Neural cell (in vitro differentiated cells): Measurements from ENCODE around the gene SKI. TPM values are rescaled to one million over a fixed set of nuclear protein-coding genes. Genes with fewer than 3 reads are reported as not detected.

Experiments
- H2AFZ ChIP-seq: fragments of 200-600, 300-800 bp; sonication (generic), shearing (Covaris generic); 2 replicates; pipeline ENCODE4 v1.6.0; 2014; ENCODE audit warnings: low read depth, mild to moderate bottlenecking, antibody characterized with exemption, low read length, moderate library complexity
- H3F3A ChIP-seq: fragments of 200-600 bp; shearing (Covaris generic); 2 replicates; pipeline ENCODE4 v1.6.1; 2016; ENCODE audit warnings: mild to moderate bottlenecking, moderate library complexity, mixed read lengths, antibody characterized with exemption, low read length; ENCODE audit not compliant: insufficient read depth, poor library complexity, severe bottlenecking
- H3K27ac ChIP-seq: fragments of 200-600, 300-800 bp; sonication (generic), shearing (Covaris generic); 2 replicates; pipeline ENCODE4 v1.5.1; 2014; ENCODE audit warnings: mild to moderate bottlenecking, low read length, moderate library complexity
- H3K27me3 ChIP-seq: fragments of 300-800, 200-600 bp; sonication (generic), shearing (Covaris generic); 2 replicates; pipeline ENCODE4 v1.6.0; 2014; ENCODE audit warnings: mild to moderate bottlenecking, low read depth, low read length, moderate library complexity; ENCODE audit not compliant: insufficient read depth
- H3K36me3 ChIP-seq: fragments of 300-800, 200-600 bp; sonication (generic), shearing (Covaris generic); 2 replicates; pipeline ENCODE4 v1.5.1; 2014; ENCODE audit warnings: mild to moderate bottlenecking, antibody characterized with exemption, low read length, moderate library complexity; ENCODE audit not compliant: insufficient read depth
- H3K4me2 ChIP-seq: fragments of 300-800, 200-600 bp; sonication (generic), shearing (Covaris generic); 2 replicates; pipeline ENCODE4 v1.6.0; 2014; ENCODE audit warnings: mild to moderate bottlenecking, low read length
- H3K4me3 ChIP-seq: fragments of 300-800, 200-600 bp; sonication (generic), shearing (Covaris generic); 2 replicates; pipeline ENCODE4 v1.5.1; 2014; ENCODE audit warnings: mild to moderate bottlenecking, low read length, moderate library complexity
- H3K79me2 ChIP-seq: fragments of 200-600 bp; shearing (Covaris generic); replicated peaks from 2 replicates; pipeline ENCODE4 v1.6.0; 2014; ENCODE audit warnings: mild to moderate bottlenecking, low read length, moderate library complexity; ENCODE audit not compliant: insufficient read depth
- H3K9ac ChIP-seq: fragments of 300-800, 200-600 bp; sonication (generic), shearing (Covaris generic); 2 replicates; pipeline ENCODE4 v1.6.1; 2016; ENCODE audit warnings: mild to moderate bottlenecking, low read length, mixed read lengths
- H3K9me2 ChIP-seq: fragments of 200-600 bp; shearing (Covaris generic); 2 replicates; pipeline ENCODE4 v1.6.1; 2016; ENCODE audit warnings: mild to moderate bottlenecking, low read length, mixed read lengths; ENCODE audit not compliant: insufficient read depth
- H3K9me3 ChIP-seq: fragments of 200-600, 300-800 bp; sonication (generic), shearing (Covaris generic); 2 replicates; pipeline ENCODE4 v1.6.1; 2016; ENCODE audit warnings: mild to moderate bottlenecking, mixed run types, low read length, moderate library complexity, mixed read lengths
- H4K20me1 ChIP-seq: fragments of 200-600 bp; shearing (Covaris generic); 2 replicates; pipeline ENCODE4 v1.6.1; 2016; ENCODE audit warnings: mild to moderate bottlenecking, mixed run types; ENCODE audit not compliant: insufficient read depth
- CTCF ChIP-seq: fragments of 450-650 bp; IDR thresholded peaks from 2 replicates; pipeline ENCODE4 v1.5.1; 2014; ENCODE audit warnings: antibody characterized with exemption, mild to moderate bottlenecking, moderate library complexity; ENCODE audit not compliant: poor library complexity, severe bottlenecking
- EP300 ChIP-seq: fragments of 450-650 bp; conservative IDR thresholded peaks from 2 replicates; pipeline ENCODE4 v1.6.1; 2014; ENCODE audit warnings: antibody characterized with exemption, mild to moderate bottlenecking, moderate library complexity; ENCODE audit not compliant: poor library complexity, severe bottlenecking
- EZH2 ChIP-seq: fragments of 200-600, 300-800 bp; shearing (Covaris generic), sonication (generic); IDR thresholded peaks from 2 replicates; pipeline ENCODE4 v1.6.1; 2014; ENCODE audit warnings: antibody characterized with exemption, low read length, borderline replicate concordance, mild to moderate bottlenecking; ENCODE audit not compliant: insufficient read depth, poor library complexity, severe bottlenecking
- MXI1 ChIP-seq: fragments of 450-650 bp; conservative IDR thresholded peaks from 2 replicates; pipeline ENCODE4 v1.6.1; 2014; ENCODE audit warnings: antibody characterized with exemption, mild to moderate bottlenecking; ENCODE audit not compliant: poor library complexity, severe bottlenecking
- POLR2AphosphoS5 ChIP-seq: IDR thresholded peaks from 2 replicates; pipeline ENCODE4 v1.6.1; 2012
- RAD21 ChIP-seq: fragments of 450-650 bp; conservative IDR thresholded peaks from 2 replicates; pipeline ENCODE4 v1.6.1; 2014; ENCODE audit warnings: antibody characterized with exemption, mild to moderate bottlenecking, moderate library complexity
- REST ChIP-seq: IDR thresholded peaks from 2 replicates; pipeline ENCODE4 v1.6.1; 2012; ENCODE audit warnings: borderline replicate concordance
- SMC3 ChIP-seq: fragments of 450-650 bp; conservative IDR thresholded peaks from 2 replicates; pipeline ENCODE4 v1.6.1; 2014; ENCODE audit warnings: antibody characterized with exemption, mild to moderate bottlenecking, moderate library complexity; ENCODE audit not compliant: poor library complexity
- TAF1 ChIP-seq: IDR thresholded peaks from 2 replicates; pipeline ENCODE4 v1.6.1; 2012; ENCODE audit warnings: low read depth
- polyA plus RNA-seq: library from polyadenylated mRNA; depleted of rRNA; stranded (reverse); fragments of >200 nt; gene quantifications from 2 replicates; pipeline ENCODE4 v1.2.3, GENCODE V29; 2014

Gene SKI
- polyA plus RNA-seq, 1 donor from 2014 or later, result 4.1 TPM

GRCh38 chr1:2235300-2235998 lies 7.3 kb downstream of the SKI start:
- Histone ChIP-seq H3K27me3 (no peaks in the 10 kb centered on the region), H3K4me3 (no peak overlapping the region), H3K9me2 (no peaks in the 10 kb centered on the region), H3K27ac (no peak overlapping the region), H3K4me2 (no peak overlapping the region), H4K20me1 (peaks cover 52% of the 10 kb centered on the region), H3F3A (no peaks in the 10 kb centered on the region), H3K79me2 (peaks cover 94% of the 10 kb centered on the region), H3K9ac (no peak overlapping the region), H2AFZ (no peak overlapping the region), H3K36me3 (no peaks in the 10 kb centered on the region), H3K9me3 (no peaks in the 10 kb centered on the region)
- TF ChIP-seq REST (no peak), CTCF (no peak), POLR2AphosphoS5 (no peak), EZH2 (no peak), TAF1 (no peak), SMC3 (no peak), EP300 (no peak), RAD21 (no peak), MXI1 (no peak)

- H3K36me3 ChIP-seq, result no peaks in the 10 kb centered on the region
Observed at GRCh38 chr1:2236695-2237677, 8.9 kb downstream of the SKI start.

More at GRCh38 chr1:2236695-2237677, 8.9 kb downstream of the SKI start:
- Histone ChIP-seq H3K27me3 (no peaks in the 10 kb centered on the region), H3K27ac (no peak overlapping the region), H2AFZ (no peak overlapping the region), H3F3A (no peaks in the 10 kb centered on the region), H3K79me2 (peaks cover 94% of the 10 kb centered on the region), H3K4me3 (no peak overlapping the region), H4K20me1 (peaks cover 37% of the 10 kb centered on the region), H3K4me2 (no peak overlapping the region), H3K9ac (no peak overlapping the region), H3K9me3 (no peaks in the 10 kb centered on the region), H3K9me2 (no peaks in the 10 kb centered on the region)
- no peak for TF ChIP-seq SMC3
- no peak for TF ChIP-seq EZH2
- TF ChIP-seq RAD21, result no peak
- TF ChIP-seq MXI1, result no peak
- no peak for TF ChIP-seq REST
- no peak for TF ChIP-seq POLR2AphosphoS5
- no peak for TF ChIP-seq CTCF
- no peak for TF ChIP-seq TAF1
- TF ChIP-seq EP300, result no peak
